ENCODE measurements around the gene FAM234A.
A peak's percentile ranks its signal among the peaks of the same experiment; 100 is the strongest.
"Not testable (repeated sequence)": the region's sequence is repeated elsewhere in the genome, so short reads cannot be mapped to it uniquely, and the experiment has no call there.

The FAM234A gene

GRCh38 chr16:234468-235305 is at the start of gene FAM234A:
Gene FAM234A (plus strand): TSS chr16:234821. CDS start chr16:254414, 19,593 bp downstream.
- peak; percentile 97 for DNase-seq

GRCh38 chr16:185213-185612 is 49.4 kb upstream of the FAM234A start:
- no peak for DNase-seq

GRCh38 chr16:185691-186090 is 48.9 kb upstream of the FAM234A start:
- DNase-seq = no peak

- no peak for DNase-seq
Measured at GRCh38 chr16:187330-187729, 47.3 kb upstream of the FAM234A start.

GRCh38 chr16:188674-189073 is 45.9 kb upstream of the FAM234A start:
- peak; percentile 36 for DNase-seq

GRCh38 chr16:189604-190186 is 44.9 kb upstream of the FAM234A start:
- DNase-seq = no peak

- no peak for DNase-seq
Measured at GRCh38 chr16:191831-192230, 42.8 kb upstream of the FAM234A start.

GRCh38 chr16:192686-193085 is 41.9 kb upstream of the FAM234A start:
- DNase-seq = no peak

- no peak for DNase-seq
Measured at GRCh38 chr16:193441-193840, 41.2 kb upstream of the FAM234A start.

GRCh38 chr16:194516-194915 is 40.1 kb upstream of the FAM234A start:
- no peak for DNase-seq

GRCh38 chr16:200388-200787 is 34.2 kb upstream of the FAM234A start:
- no peak for DNase-seq

GRCh38 chr16:203246-203645 is 31.4 kb upstream of the FAM234A start:
- DNase-seq = no peak

GRCh38 chr16:204046-204445 is 30.6 kb upstream of the FAM234A start:
- not testable (repeated sequence) for DNase-seq

GRCh38 chr16:209359-209758 is 25.3 kb upstream of the FAM234A start:
- DNase-seq = not testable (repeated sequence)

GRCh38 chr16:211631-212180 is 22.9 kb upstream of the FAM234A start:
- not testable (repeated sequence) for DNase-seq

- no peak for DNase-seq
Measured at GRCh38 chr16:212999-213398, 21.6 kb upstream of the FAM234A start.

GRCh38 chr16:220021-220420 is 14.6 kb upstream of the FAM234A start:
- DNase-seq = no peak

GRCh38 chr16:228151-228851 is 6.3 kb upstream of the FAM234A start:
- DNase-seq = no peak

- peak; percentile 87 for DNase-seq
Measured at GRCh38 chr16:228852-229730, 5.5 kb upstream of the FAM234A start, which contains the start of gene LUC7L. Gene LUC7L (minus strand): TSS chr16:229449. CDS start chr16:229339, 110 bp downstream.

GRCh38 chr16:229731-230281 is 4.8 kb upstream of the FAM234A start:
- no peak for DNase-seq

GRCh38 chr16:230351-230750 is 4.3 kb upstream of the FAM234A start:
- not testable (repeated sequence) for DNase-seq

- no peak for DNase-seq
Measured at GRCh38 chr16:230949-231348, 3.7 kb upstream of the FAM234A start.
